ENCODE results near the gene DYRK1B.
"Not testable (repeated sequence)": the region's sequence is repeated elsewhere in the genome, so short reads cannot be mapped to it uniquely, and the experiment has no call there.

The DYRK1B gene

GRCh38 chr19:39833464-39834286 is at the start of gene DYRK1B:
DYRK1B (minus strand) TSS chr19:39834162; CDS start chr19:39831867, 2,295 bp downstream.
- DNase-seq = peak; percentile 96

DNA sequence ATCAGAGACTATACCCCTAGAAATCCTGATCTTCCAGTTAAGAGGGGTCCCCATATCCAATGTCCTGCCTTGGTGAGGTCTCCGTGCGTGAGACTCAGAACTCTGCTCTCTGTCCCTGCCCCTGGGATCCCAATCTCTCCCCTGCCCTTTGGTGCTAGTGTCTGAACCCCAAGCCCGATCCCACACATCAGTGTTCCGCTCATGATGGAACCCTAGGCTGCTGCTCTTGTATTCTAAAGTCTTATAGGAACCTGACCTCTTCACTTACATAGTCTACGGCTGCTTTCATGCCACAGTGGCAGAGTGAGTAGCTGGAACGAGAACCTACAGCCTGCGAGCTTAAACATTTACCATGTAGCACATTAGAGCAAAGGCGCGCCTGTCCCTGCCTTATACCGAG is 48.7 kb upstream of the DYRK1B start:
- DNase-seq = not testable (repeated sequence)

DNA sequence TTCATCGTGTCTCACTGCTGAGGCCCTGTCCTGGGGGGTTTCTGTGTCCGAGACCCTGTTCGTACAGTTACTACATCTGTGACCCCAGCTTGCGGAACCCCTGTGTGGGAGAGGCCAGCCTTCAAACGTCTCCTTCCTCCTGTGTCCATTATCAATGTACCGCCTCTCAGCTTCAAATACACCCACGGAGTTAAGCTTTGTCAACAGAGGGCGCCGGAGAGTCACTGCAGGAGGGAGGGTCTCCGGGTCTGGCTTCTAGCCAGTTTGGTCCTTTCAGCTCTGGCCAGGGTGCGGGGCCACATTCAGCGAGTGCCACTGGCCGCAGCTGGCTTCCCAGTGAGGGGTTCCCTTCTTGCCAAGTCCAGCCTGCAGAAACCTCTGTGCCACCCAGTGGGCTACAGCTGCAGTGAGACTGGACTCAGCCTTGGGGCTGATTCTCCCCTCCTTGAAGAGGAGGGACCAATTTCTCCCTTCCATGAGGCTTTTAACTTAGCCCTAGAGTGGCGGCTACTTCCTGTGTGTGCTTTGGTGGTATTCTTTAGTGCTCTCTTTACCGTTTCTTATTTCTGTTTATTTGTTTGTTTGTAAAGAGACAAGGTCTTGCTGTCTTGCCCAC is 47.6 kb upstream of the DYRK1B start:
- DNase-seq = not testable (repeated sequence)

DNA sequence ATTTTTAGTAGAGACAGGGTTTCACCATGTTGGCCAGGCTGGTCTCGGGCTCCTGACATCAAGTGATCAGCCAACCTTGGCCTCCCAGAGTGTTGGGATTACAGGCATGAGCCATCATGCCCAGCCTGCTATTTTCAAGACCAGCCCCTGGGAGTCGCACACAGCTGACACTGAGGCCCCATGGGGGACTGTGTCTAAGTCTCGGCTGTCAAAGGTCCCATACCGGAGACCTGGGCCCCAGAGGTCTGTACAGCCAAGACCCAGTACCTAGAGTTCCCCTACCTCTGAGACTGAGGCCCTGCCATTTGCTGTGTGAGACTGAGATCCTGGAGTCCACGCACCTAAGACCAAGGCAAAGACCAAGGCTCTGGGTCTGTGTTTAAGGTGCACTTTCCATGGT is 46.3 kb upstream of the DYRK1B start:
- DNase-seq = not testable (repeated sequence)

DNA sequence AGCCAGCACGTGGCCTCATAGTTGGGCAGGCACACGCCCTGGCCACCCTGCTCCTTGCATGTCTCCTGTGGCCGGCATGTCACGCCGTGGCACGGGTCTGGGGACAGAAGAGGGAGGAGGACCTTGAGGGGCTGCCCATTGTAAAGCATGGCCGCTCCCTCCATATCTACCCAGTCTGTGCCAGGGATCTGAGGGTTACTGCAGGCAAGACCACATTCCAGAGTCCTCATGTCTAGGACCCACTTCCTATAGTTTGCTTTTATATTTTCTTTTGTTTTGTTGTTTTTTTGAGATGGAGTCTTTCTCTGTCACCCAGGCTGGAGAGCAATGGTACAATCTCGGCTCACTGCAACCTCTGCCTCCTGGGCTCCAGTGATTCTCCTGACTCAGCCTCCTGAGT is 45.8 kb upstream of the DYRK1B start:
- DNase-seq = not testable (repeated sequence)

DNA sequence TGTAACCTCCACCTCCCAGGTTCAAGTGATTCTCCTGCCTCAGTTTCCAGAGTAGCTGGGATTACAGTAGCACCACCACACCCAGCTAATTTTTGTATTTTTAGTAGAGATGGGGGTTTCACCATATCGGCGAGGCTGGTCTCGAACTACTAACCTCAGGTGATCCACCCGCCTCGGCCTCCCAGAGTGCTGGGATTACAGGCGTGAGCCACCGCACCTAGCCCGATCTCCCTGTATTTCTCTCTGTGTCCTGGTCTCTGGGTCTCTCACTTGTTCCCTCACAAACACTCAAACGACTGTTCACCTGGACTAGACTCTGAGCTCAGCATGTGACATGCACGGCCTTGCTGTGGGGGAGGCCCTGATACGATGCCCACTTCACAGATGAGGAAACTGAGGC is 44.9 kb upstream of the DYRK1B start:
- not testable (repeated sequence) for DNase-seq

GRCh38 chr19:39878398-39878797 is 44.4 kb upstream of the DYRK1B start:
- DNase-seq = no peak

DNA sequence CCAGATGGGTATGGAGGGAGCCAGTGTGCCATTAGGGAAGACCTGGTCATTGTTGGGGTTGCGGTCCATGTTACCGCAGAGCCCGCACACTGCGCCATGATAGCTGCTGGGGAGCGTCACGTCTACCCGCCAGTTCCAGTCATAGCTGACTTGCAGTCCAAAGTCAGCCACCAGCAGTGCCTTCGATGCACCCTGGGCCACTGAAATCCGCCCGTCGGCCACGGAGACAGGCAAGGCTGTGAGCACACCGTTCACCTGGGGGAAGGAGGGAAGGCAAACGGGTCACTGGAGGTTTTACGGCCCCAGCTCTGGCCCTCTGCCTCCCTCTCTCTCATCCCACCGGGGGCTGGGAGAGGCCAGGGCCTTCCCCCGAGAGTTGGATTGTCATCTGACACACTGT is 44.0 kb upstream of the DYRK1B start:
- not testable (repeated sequence) for DNase-seq

DNA sequence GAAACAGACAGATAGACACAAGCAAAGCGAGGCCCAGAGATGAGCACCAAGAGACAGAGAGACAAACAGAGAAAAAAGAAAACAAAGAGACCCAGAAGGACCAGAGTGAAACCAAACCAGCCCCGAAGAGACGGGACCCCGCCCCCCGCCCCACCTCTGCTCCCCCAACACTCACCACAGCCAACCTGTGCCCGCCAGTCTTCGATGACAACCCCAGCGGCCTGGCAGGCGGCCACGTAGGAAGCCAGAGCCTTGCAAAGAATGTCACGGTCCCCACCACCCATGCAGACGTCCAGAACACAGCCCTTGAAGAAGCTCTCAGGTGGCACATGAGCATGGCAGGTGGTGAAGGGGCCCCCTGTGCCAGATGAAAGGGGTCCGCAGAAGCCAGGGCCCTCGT is 43.5 kb upstream of the DYRK1B start:
- not testable (repeated sequence) for DNase-seq

DNA sequence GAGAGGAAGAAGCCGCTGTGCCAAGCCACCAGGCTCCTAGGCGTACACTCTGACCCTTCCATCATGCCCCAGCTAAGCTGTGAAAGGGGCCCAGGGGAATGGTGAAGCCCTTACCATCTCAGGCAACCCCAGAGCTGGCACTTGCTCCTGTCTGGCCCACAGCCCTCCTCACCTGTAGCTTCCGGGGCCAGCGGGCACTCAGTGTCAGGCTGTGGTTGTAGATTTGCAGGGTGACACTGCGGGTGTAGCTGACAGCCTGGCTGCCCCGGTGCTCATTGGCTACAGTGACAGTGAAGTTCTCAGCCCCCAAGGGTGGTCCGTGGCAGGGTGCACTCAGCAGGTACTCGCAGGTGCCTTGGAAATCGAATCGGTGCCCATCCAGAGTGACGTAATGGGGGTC is 42.5 kb upstream of the DYRK1B start:
- not testable (repeated sequence) for DNase-seq

DNA sequence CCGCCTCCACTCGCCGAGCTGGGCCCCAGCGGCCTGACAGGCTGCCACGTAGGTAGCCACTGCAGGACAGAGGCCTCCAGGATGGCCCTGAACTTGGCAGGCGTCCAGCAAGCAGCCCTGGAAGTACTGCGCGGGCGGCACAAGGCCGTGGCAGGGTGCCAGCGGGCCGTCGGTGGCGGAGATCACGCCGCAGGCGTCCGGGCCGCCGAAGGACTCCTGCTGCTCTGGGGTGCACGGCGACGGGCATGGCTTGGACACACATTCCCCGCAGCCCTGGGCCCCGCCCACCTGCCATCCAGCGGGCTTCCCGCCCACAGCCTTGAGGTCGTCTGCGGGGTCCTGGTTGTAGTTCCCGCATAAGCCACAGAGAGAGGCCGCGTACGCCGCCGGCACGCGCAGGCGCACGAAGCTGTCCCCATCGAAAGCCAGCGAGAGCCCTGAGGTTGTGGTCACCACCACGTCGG is 41.5 kb upstream of the DYRK1B start:
- not testable (repeated sequence) for DNase-seq

GRCh38 chr19:39874404-39874803 is 40.4 kb upstream of the DYRK1B start:
- DNase-seq = no peak

- DNase-seq = no peak
Measured at GRCh38 chr19:39873385-39873784, 39.4 kb upstream of the DYRK1B start.

DNA sequence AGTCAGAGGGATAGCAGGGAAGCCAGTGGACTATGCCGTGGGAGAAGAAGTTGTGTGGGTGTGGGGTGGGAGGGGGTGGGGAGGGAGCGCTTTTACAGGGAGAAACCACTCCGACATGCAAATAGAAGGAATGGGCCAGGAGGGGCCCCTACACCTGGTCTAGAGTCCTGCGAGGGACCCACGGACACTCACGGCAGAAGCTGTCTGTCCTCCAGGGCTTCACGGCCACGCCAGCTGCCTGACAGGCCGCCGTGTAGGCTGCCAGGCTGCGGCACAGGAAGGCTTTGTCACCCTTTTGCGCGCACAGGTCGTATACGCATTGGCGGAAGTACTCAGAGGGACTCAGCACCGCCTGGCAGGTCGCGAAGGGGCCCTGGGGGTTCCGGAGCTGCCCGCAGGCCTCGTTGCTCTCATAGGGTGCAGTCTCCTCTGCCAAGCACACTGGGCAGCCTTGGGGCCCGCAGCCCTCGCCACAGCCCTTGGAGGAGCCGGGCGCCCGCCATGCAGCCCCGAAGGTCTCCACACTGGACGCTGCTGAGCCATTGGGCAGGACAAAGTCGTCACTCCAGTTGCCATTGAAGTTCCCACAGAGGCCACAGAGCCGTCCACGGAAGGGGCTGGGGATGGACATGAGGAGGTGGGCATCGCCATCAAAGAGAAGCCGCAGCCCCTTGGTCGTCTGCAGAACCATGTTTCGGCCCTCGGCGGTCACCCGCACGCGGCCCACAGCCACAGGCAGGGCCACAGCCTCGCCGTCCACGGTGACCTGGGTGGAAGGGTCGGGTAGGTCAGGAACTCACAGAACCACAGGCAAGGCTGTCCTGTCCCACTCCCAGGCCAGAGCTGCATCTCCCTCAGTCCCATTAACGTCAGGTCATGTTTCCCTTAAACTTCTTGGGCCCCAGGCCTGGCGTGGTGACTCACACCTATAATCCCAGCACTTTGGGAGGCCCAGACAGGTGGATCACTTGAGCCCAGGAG is 38.2 kb upstream of the DYRK1B start:
- DNase-seq = no peak

DNA sequence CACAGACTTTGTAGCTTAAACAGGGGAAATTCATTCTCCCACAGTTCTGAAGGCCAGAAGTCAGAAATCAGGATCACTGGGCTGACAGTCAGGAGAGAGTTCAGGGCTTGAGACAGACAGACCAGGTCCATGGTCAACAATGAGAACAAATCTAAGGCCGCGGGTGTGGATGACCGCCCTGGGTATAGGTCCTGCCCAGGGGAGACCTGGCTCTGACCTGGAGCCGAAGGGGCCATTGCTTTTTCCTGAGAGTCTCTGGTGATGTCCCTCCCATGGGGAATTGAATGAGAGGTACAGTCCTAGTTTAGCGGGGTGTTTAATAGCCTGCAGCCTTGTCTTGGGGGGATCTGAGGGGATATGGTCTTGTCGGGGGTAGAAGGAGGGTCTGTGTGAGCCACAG is 37.4 kb upstream of the DYRK1B start:
- no peak for DNase-seq

DNA sequence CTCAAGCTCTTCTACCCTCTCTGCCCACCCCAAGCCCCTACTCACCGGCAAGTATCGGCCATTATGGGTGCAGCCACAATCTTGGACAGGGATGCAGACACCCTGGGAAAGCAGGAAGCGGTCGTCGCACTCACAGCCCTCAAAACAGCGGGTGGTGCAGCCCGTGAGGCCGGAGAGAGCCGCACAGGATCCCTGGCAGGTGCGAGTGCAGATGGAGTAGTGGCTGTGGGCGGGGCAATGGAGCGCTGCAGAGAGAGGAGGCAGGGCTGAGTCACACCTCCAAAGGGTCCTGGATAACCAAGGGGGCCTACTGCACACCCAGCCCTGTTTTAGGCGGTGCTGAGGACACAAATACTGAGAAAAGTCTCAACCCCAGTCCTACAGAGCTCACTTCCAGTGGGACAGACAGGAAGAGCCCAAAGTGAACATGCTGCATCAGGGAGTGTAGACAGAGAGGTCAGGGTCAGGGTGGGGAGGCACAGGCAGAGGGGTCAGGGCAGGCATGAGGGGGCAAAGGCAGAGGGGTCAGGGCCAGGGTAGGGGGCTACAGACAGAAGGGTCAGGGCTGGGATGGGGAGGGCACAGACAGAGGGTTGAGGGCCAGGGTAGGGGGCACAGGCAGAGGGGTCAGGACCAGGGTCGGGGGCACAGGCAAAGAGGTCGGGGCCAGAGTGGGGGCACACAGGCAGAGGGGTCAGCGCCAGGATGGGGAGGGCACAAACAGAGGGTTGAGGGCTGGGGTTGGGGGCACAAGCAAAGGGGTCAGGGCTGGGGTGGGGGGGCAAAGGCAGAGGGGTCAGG is 36.4 kb upstream of the DYRK1B start:
- DNase-seq = no peak

DNA sequence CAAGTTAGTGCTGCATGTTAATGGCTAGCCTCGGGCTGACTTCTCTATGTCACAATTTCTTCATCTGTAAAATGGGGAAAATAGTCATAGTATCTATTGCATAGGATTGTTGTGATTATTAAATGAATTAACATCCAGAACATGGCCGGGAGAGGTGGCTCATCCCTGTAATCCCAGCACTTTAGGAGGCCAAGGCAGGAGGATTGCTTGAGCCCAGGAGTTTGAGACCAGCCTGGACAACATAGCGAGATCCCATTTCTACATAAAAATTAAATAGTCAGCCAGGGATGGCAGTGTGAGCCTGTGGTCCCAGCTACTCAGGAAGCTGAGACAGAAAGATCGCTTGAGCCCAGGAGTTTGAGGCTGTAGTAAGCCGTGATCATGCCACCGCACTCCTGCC is 34.0 kb upstream of the DYRK1B start:
- no peak for DNase-seq

GRCh38 chr19:39867133-39867532 is 33.2 kb upstream of the DYRK1B start:
- DNase-seq = no peak

- DNase-seq = no peak
Measured at GRCh38 chr19:39865953-39866352, 32.0 kb upstream of the DYRK1B start.

DNA sequence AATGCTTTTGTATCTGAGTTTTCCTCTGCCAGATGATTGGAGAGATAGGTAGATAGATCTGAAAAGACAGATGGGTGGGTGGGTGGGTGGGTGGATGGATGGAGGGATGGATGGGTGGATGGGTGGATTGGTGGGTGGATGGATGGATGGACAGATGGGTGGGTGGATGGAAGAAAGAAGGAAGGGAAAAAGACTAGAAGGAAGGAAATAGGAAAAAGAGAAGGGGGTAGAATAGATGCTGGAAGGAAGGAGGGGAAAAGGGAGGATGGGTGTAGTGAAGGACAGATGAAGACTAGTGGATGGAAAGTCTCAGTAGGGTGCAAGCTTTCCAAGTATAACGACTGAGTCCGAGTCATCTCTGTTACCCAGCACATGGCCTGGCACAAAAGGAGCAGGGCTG is 31.2 kb upstream of the DYRK1B start:
- DNase-seq = no peak

DNA sequence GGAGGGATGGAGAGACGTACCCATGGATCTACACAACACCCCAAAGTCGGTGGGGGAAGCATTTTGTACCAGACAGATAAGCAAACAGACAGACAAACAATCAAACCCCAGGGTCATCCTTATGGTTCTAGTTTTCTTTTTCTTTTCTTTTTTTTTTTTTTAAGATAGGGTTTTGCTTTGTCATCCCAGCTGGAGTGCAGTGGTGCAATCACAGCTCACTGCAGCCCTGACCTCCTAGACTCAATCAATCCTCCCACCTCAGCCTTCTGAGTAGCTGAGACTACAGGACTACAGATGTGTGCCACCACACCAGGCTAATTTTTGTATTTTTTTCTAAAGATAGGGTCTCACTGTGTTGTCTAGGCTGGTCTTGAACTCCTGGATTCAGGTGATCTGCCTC is 30.2 kb upstream of the DYRK1B start:
- no peak for DNase-seq

DNA sequence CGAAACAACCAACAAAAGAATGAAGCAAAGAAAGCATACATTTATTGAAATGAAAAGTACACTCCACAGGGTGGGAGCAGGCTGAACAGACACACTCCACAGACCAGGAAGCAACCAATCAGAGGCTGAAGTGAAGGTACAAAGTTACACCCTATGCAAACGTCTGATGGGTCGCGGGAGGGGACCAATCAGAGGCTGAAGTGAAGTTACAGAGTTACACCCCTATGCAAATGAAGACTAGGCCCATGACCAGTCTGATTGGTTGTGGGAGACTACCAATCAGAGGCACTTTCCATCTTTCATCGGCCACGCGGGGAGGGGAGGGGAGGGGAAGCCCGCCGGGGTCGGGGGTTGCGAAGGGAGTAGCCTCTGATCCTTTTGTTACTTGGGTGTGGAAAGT is 24.6 kb upstream of the DYRK1B start:
- no peak for DNase-seq

All from activated effector memory CD4-positive, alpha-beta T cell treated with Interleukin-2 at 50 U/mL for 16 hours (primary cell).